NB4 (cell line): ENCODE results near the gene TENM4.

Experiments
- CTCF ChIP-seq: IDR thresholded peaks from one replicate; pipeline ENCODE4 v1.5.1; 2012; ENCODE audit warnings: low read depth, low read length
- POLR2A ChIP-seq: IDR thresholded peaks from 2 replicates; pipeline ENCODE4 v1.6.1; 2011; ENCODE audit warnings: mild to moderate bottlenecking; ENCODE audit not compliant: insufficient read length; ENCODE audit errors: extremely low read depth

DNA sequence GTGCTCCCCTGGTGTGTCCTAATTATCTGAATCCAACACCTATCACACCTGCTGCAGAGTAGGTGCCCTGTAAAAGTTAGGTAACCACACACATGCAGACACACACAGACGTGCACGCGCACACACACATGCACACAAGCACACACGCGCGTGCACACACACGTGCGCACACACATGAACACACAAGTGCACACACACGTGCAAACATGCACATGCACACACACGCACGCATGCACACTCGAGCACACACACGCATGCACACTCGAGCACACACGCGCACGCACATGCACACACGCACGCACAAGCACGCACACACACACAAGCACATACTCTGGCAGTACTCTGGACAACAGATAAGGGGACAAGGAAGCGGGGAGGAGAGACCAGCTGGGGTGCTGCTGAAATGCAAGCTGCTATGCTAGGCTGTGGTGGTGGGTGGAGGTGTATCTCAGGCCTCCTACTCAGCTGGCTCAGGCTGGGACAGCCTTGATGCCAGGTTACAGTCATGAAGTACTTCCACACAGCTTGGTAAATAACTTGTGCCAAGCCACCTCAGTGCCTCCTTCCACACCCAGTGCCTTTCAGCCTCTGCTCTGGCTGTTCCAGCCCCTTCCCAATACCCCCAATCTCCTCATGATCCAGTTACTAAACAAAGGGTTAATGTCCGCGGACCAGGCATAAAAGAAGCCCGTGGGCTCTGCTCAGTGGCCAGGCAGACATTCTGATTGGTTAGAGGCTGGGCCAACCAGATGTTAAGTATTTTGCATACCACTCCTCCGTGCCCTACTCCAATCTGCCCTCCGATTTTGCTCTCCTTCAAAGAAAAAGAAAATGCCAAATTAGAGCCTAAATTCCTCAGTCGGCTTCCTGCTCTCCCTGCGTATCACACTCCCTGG lies 374.1 kb downstream of the TENM4 start:
- TF ChIP-seq CTCF, result no peak
- TF ChIP-seq POLR2A, result no peak
